Measurements from ENCODE around the gene TSNAXIP1. TPM values are rescaled to one million over a fixed set of nuclear protein-coding genes. Genes with fewer than 3 reads are reported as not detected.

The TSNAXIP1 gene, protein sequence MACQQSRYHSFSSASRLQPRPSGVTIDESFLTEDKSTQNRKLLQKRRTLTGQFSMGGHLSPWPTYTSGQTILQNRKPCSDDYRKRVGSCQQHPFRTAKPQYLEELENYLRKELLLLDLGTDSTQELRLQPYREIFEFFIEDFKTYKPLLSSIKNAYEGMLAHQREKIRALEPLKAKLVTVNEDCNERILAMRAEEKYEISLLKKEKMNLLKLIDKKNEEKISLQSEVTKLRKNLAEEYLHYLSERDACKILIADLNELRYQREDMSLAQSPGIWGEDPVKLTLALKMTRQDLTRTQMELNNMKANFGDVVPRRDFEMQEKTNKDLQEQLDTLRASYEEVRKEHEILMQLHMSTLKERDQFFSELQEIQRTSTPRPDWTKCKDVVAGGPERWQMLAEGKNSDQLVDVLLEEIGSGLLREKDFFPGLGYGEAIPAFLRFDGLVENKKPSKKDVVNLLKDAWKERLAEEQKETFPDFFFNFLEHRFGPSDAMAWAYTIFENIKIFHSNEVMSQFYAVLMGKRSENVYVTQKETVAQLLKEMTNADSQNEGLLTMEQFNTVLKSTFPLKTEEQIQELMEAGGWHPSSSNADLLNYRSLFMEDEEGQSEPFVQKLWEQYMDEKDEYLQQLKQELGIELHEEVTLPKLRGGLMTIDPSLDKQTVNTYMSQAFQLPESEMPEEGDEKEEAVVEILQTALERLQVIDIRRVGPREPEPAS
- 0.99 and 1.8 TPM in 2 replicates for total RNA-seq (ENCODE audit: low replicate concordance)

DNA sequence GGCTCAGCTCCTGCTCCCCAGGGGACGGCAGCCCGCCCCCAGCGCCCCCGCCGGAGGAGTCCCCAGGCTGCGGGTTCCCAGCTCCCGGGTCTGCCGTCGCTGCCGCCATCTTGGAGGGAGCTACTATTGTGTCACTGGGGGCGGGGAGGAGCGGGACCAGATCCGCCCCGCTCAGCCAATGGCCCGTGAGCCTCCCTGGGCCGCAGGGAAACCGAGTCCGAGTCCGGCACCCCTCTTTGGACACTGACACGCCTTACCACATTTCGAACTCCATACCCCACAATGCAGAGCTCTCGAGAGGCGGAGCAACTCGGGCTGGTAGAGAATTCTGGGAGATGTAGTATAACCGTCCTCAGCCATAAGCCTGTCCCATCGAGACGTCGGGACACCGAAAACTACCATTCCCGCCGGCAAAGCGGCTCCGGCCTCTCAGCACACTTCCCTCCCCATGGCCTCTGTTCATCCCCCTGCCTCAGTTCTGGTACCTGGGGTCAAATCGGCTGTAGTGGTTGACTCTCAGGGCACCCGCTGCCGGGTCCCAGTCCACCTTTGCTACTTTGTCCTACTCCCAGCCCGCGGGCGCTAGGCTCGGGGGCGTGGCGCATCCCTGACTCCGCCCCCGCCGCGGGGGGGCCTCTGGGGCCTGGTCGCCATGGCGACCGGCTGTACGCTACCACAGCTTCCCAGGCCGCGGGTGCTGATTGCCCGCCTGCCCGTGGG is at the start of gene TSNAXIP1, which contains the start of gene RANBP10:
Gene TSNAXIP1, plus strand, starts transcription at position 462 of the 720 bp plus-strand sequence. CDS start 261 bp downstream, outside the sequence.
Gene RANBP10, minus strand, starts transcription at position 133 of the 720 bp plus-strand sequence. Its CDS starts 24 bp downstream, at position 109.
- no peak for TF ChIP-seq CTCF (IDR thresholded peaks at IDR 0.05; ENCODE audit: insufficient read depth, low read length)
- peak; percentile 99 for DNase-seq (ENCODE audit: low read depth)
- H3K4me3 ChIP-seq (ENCODE audit: low read depth, low read length) = peak within 1 kb of the TSS; percentile 97

GRCh38 chr16:67758006-67758405 is 48.7 kb upstream of the TSNAXIP1 start:
- no peak overlapping the region for H3K4me3 ChIP-seq (ENCODE audit: low read depth, low read length)
- DNase-seq (ENCODE audit: low read depth) = no peak
- TF ChIP-seq CTCF (IDR thresholded peaks at IDR 0.05; ENCODE audit: insufficient read depth, low read length) = no peak

DNA sequence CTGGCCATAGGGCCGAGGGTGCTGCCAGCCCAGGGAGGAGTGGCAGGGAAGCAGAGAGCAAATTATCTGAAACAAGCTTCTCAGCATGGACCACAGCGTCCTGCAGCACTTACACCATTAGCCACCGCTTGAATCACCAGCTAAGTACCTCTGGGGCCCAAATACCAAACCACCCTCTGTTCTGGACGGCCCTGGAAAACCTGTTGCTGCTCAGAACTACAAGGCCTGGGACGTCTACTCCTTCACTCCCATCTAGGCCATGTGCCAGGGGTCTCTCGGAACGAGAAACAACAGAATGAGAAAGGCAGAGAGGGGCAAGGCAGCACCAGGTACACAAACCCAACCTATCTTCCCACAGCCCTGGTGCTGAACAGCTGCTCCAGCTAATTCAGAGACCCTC is 47.7 kb upstream of the TSNAXIP1 start:
- no peak overlapping the region for H3K4me3 ChIP-seq (ENCODE audit: low read depth, low read length)
- TF ChIP-seq CTCF (IDR thresholded peaks at IDR 0.05; ENCODE audit: insufficient read depth, low read length) = no peak
- DNase-seq (ENCODE audit: low read depth) = no peak

- TF ChIP-seq CTCF (IDR thresholded peaks at IDR 0.05; ENCODE audit: insufficient read depth, low read length) = no peak
- no peak for DNase-seq (ENCODE audit: low read depth)
- no peak overlapping the region for H3K4me3 ChIP-seq (ENCODE audit: low read depth, low read length)
Observed at GRCh38 chr16:67760206-67760955, 46.3 kb upstream of the TSNAXIP1 start.

DNA sequence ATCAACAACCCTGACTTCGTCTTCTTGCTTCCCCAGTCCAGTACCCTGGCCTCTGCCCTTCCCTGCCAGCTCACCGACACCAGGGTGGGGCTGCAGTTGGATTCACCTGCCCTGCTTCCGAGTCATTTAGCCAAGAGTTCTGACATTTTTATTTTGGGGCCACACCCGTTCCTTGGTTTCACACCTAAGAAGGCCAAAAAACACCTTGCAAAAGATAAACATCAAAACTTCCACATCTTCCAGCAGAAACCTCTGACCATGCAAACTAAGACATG is 45.8 kb upstream of the TSNAXIP1 start:
- no peak for DNase-seq (ENCODE audit: low read depth)
- TF ChIP-seq CTCF (IDR thresholded peaks at IDR 0.05; ENCODE audit: insufficient read depth, low read length) = no peak

GRCh38 chr16:67761924-67762323 is 44.8 kb upstream of the TSNAXIP1 start:
- no peak for TF ChIP-seq CTCF (IDR thresholded peaks at IDR 0.05; ENCODE audit: insufficient read depth, low read length)
- no peak overlapping the region for H3K4me3 ChIP-seq (ENCODE audit: low read depth, low read length)
- no peak for DNase-seq (ENCODE audit: low read depth)

More for the DNA sequence above, 45.8 kb upstream of the TSNAXIP1 start:
- no peak overlapping the region for H3K4me3 ChIP-seq (ENCODE audit: low read depth, low read length)

Data from fibroblast of the aortic adventitia (primary cell).